SU-DHL-6 (cell line): ENCODE data around the gene ACTN1.

Experiments used
- H2AFZ ChIP-seq: fragments of 200-600 bp; sonication (generic); 2 replicates; pipeline ENCODE4 v1.6.1; 2014; ENCODE audit warnings: low read depth, mild to moderate bottlenecking, moderate library complexity, mixed read lengths, antibody characterized with exemption, low read length; ENCODE audit not compliant: severe bottlenecking
- H3F3A ChIP-seq: fragments of 200-600 bp; shearing (Covaris generic); 2 replicates; pipeline ENCODE4 v1.6.0; 2016; ENCODE audit warnings: antibody characterized with exemption, mild to moderate bottlenecking; ENCODE audit not compliant: insufficient read depth
- H3K27ac ChIP-seq: fragments of 200-600 bp; sonication (generic); 2 replicates; pipeline ENCODE4 v1.5.1; 2016; ENCODE audit warnings: low read depth, mild to moderate bottlenecking, low read length, moderate library complexity, mixed read lengths
- H3K27me3 ChIP-seq: fragments of 200-600 bp; sonication (generic), shearing (Covaris generic); 2 replicates; pipeline ENCODE4 v1.6.0; 2014; ENCODE audit warnings: mild to moderate bottlenecking, low read length
- H3K36me3 ChIP-seq: fragments of 200-600 bp; sonication (generic); 2 replicates; pipeline ENCODE4 v1.6.1; 2014; ENCODE audit warnings: mild to moderate bottlenecking, low read length, mixed read lengths
- H3K4me2 ChIP-seq: fragments of 300-600, 200-600 bp; shearing (Covaris generic), sonication (generic); 2 replicates; pipeline ENCODE4 v1.6.0; 2014; ENCODE audit warnings: low read length, low read depth, mild to moderate bottlenecking; ENCODE audit not compliant: poor library complexity, severe bottlenecking
- H3K4me3 ChIP-seq: fragments of 200-600 bp; sonication (generic); 2 replicates; pipeline ENCODE4 v1.5.1; 2014; ENCODE audit warnings: antibody characterized with exemption, low read length, mild to moderate bottlenecking, mixed read lengths; ENCODE audit not compliant: insufficient read depth, poor library complexity, severe bottlenecking
- H3K79me2 ChIP-seq: fragments of 200-600 bp; sonication (generic); 2 replicates; pipeline ENCODE4 v1.6.1; 2014; ENCODE audit warnings: mild to moderate bottlenecking, low read length, moderate library complexity; ENCODE audit not compliant: insufficient read depth
- H3K9ac ChIP-seq: fragments of 200-600 bp; sonication (generic); 2 replicates; pipeline ENCODE4 v1.7.0; 2014; ENCODE audit warnings: mild to moderate bottlenecking, low read length
- H3K9me2 ChIP-seq: fragments of 200-600 bp; sonication (generic); replicated peaks from 2 replicates; pipeline ENCODE4 v1.6.1; 2014; ENCODE audit warnings: low read length; ENCODE audit not compliant: insufficient read depth
- H3K9me3 ChIP-seq: fragments of 200-600 bp; sonication (generic); 2 replicates; pipeline ENCODE4 v1.6.1; 2014; ENCODE audit warnings: low read length, mixed read lengths; ENCODE audit not compliant: insufficient read depth
- H4K20me1 ChIP-seq: fragments of 200-600 bp; sonication (generic); 2 replicates; pipeline ENCODE4 v1.6.1; 2014; ENCODE audit warnings: low read depth, mild to moderate bottlenecking, antibody characterized with exemption, low read length, moderate library complexity, mixed read lengths
- EZH2phosphoT487 ChIP-seq: fragments of 200-600 bp; sonication (generic), shearing (Covaris generic); conservative IDR thresholded peaks from 2 replicates; pipeline ENCODE4 v1.6.1; 2018; ENCODE audit warnings: mild to moderate bottlenecking, antibody characterized with exemption, low read length, moderate library complexity, mixed read lengths
- TF ChIP-seq, protein P1 (sequence below): fragments of 200-600 bp; sonication (generic); IDR thresholded peaks from one replicate; pipeline ENCODE4 v1.5.1; 2017; ENCODE audit warnings: antibody characterized with exemption, mild to moderate bottlenecking, low read length, moderate library complexity; ENCODE audit not compliant: insufficient read depth, poor library complexity, severe bottlenecking

The ACTN1 gene

GRCh38 chr14:68977180-68977717 is 1.9 kb downstream of the ACTN1 start:
- Histone ChIP-seq H2AFZ (no peak overlapping the region), H3K27me3 (no peaks in the 10 kb centered on the region), H3K27ac (no peak overlapping the region), H3K4me2 (no peak overlapping the region), H4K20me1 (no peaks in the 10 kb centered on the region), H3K4me3 (no peak overlapping the region), H3K9me2 (no peaks in the 10 kb centered on the region), H3K36me3 (no peaks in the 10 kb centered on the region), H3F3A (no peaks in the 10 kb centered on the region), H3K9ac (no peak overlapping the region), H3K79me2 (no peaks in the 10 kb centered on the region), H3K9me3 (no peaks in the 10 kb centered on the region)
- TF ChIP-seq, protein P1, sequence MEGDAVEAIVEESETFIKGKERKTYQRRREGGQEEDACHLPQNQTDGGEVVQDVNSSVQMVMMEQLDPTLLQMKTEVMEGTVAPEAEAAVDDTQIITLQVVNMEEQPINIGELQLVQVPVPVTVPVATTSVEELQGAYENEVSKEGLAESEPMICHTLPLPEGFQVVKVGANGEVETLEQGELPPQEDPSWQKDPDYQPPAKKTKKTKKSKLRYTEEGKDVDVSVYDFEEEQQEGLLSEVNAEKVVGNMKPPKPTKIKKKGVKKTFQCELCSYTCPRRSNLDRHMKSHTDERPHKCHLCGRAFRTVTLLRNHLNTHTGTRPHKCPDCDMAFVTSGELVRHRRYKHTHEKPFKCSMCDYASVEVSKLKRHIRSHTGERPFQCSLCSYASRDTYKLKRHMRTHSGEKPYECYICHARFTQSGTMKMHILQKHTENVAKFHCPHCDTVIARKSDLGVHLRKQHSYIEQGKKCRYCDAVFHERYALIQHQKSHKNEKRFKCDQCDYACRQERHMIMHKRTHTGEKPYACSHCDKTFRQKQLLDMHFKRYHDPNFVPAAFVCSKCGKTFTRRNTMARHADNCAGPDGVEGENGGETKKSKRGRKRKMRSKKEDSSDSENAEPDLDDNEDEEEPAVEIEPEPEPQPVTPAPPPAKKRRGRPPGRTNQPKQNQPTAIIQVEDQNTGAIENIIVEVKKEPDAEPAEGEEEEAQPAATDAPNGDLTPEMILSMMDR = no peak
- TF ChIP-seq EZH2phosphoT487 = no peak

DNA sequence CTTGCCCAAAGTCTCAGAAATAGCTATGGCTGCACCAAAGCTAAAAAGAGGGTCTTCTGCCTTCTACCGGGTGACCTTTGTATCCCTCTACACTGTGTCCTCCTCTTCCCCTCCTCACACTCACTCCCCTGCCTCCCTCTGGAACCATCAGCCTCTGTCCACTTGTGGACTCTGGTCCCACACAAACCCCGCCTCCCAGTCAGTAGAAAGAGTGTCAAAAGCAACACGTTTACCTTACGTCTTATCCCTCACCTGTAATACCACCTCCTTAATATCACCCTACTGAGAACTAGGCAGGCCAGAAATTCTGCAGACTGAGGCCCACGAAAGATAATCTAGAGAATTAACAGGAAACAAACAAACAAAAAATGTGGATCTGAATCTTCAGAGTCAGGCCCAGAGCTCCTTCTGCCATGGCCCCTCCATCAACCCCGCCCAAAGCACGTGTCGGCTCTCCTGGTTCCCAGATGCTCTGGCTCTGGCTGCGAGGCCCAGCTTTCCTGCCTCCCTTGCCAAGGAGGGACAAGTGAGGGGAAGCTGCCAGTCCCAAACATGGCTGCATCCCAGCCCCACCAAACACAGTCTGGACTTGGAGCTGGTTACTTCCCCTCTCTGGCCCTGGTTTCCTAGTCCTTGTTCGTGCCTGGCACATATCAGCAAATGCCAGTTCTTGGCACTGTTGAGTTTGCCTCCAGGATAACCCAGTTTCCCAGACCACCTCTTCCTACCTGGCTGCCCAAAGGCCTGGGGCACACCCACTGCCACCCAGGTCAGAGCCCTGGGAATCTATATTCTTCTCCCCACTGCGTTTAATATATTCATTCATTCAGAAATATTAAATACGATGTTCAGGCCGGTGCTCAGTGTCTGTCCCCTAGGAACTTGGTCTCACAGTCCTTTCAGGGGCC is 2.7 kb downstream of the ACTN1 start:
- TF ChIP-seq EZH2phosphoT487 = no peak
- TF ChIP-seq, protein P1 = no peak

DNA sequence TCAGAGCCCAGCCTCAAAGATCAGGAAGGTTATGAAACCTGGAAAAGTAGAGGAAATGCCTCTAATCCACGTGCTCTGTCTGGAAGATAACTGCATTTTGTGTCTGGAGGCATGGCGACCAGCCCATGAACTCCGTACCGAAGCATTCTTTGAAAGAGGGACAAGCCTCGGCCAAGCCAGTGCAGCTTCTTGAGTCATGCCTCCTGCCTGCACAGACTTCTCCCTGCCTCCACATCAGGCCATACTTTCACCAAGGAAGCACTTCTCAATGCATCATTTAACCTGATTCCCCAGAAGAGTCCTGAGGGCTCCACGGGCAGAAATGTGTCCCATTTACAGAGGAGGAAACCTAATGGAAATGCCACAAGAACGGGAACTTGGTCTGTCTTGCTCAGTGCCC is 3.4 kb downstream of the ACTN1 start:
- no peak overlapping the region for H3K4me2 ChIP-seq
- H3K36me3 ChIP-seq = no peaks in the 10 kb centered on the region
- no peaks in the 10 kb centered on the region for H3K79me2 ChIP-seq
- H3K27me3 ChIP-seq = no peaks in the 10 kb centered on the region
- no peaks in the 10 kb centered on the region for H3K9me2 ChIP-seq
- no peaks in the 10 kb centered on the region for H3F3A ChIP-seq
- H3K4me3 ChIP-seq = no peak overlapping the region
- H2AFZ ChIP-seq = no peak overlapping the region
- no peaks in the 10 kb centered on the region for H3K9me3 ChIP-seq
- no peak overlapping the region for H3K9ac ChIP-seq
- H3K27ac ChIP-seq = no peak overlapping the region
- no peak for TF ChIP-seq EZH2phosphoT487
- TF ChIP-seq, protein P1 = no peak
- no peaks in the 10 kb centered on the region for H4K20me1 ChIP-seq

More for the DNA sequence above, 2.7 kb downstream of the ACTN1 start:
- no peaks in the 10 kb centered on the region for H3K9me3 ChIP-seq
- no peaks in the 10 kb centered on the region for H3K9me2 ChIP-seq
- no peaks in the 10 kb centered on the region for H3K36me3 ChIP-seq
- H3F3A ChIP-seq = no peaks in the 10 kb centered on the region
- no peak overlapping the region for H3K27ac ChIP-seq
- no peaks in the 10 kb centered on the region for H4K20me1 ChIP-seq
- H2AFZ ChIP-seq = no peak overlapping the region
- H3K79me2 ChIP-seq = no peaks in the 10 kb centered on the region
- H3K27me3 ChIP-seq = no peaks in the 10 kb centered on the region
- H3K9ac ChIP-seq = no peak overlapping the region
- H3K4me3 ChIP-seq = no peak overlapping the region
- no peak overlapping the region for H3K4me2 ChIP-seq
